Type B pancreatic cell (in vitro differentiated cells): Measurements from ENCODE around the gene TFEC. TPM values are rescaled to one million over a fixed set of nuclear protein-coding genes. Genes with fewer than 3 reads are reported as not detected.
"Not testable (repeated sequence)": the region's sequence is repeated elsewhere in the genome, so short reads cannot be mapped to it uniquely, and the experiment has no call there.

Experiments used
- DNase-seq: peaks from one replicate; pipeline ENCODE4 v3.0.0; 2021; ENCODE audit warnings: mixed read lengths; ENCODE audit not compliant: unreplicated experiment; ENCODE audit errors: extremely low spot score
- H3K27ac Mint-ChIP-seq: 2 replicates; pipeline ENCODE4 v1.8.0; 2021; ENCODE audit warnings: mild to moderate bottlenecking, mixed read lengths
- H3K27me3 Mint-ChIP-seq: 2 replicates; pipeline ENCODE4 v1.8.0; 2021; ENCODE audit warnings: mixed read lengths
- H3K36me3 Mint-ChIP-seq: 2 replicates; pipeline ENCODE4 v1.8.0; 2021; ENCODE audit warnings: mixed read lengths
- H3K4me1 Mint-ChIP-seq: one replicate; pipeline ENCODE4 v1.8.0; 2021; ENCODE audit warnings: mixed read lengths; ENCODE audit not compliant: unreplicated experiment
- H3K4me3 Mint-ChIP-seq: 2 replicates; pipeline ENCODE4 v1.8.0; 2021; ENCODE audit warnings: mild to moderate bottlenecking, mixed read lengths
- H3K9me3 Mint-ChIP-seq: 2 replicates; pipeline ENCODE4 v1.8.0; 2021; ENCODE audit warnings: mixed read lengths
- CTCF ChIP-seq: fragments of 200-600 bp; sonication (generic); conservative IDR thresholded peaks from 2 replicates; pipeline ENCODE4 v1.5.0; 2021; ENCODE audit warnings: antibody characterized with exemption, mild to moderate bottlenecking
- total RNA-seq: library from RNA; stranded (reverse); gene quantifications from 2 replicates; pipeline ENCODE4 v1.2.1, GENCODE V29; 2021; ENCODE audit warnings: low replicate concordance

TFEC gene
- total RNA-seq, 1 donor from 2014 or later, result 0.12 TPM

GRCh38 chr7:116052006-116052405, 21.4 kb upstream of the TFEC start:
- Mint-ChIP-seq H3K9me3 (no peaks in the 10 kb centered on the region), H3K4me3 (no peak overlapping the region), H3K27ac (no peak overlapping the region), H3K36me3 (no peaks in the 10 kb centered on the region), H3K4me1 (no peaks in the 10 kb centered on the region), H3K27me3 (no peaks in the 10 kb centered on the region)
- no peak for TF ChIP-seq CTCF
- no peak for DNase-seq

- not testable (repeated sequence) for H3K36me3 Mint-ChIP-seq, H3K27me3 Mint-ChIP-seq, H3K4me1 Mint-ChIP-seq, H3K27ac Mint-ChIP-seq, DNase-seq, H3K9me3 Mint-ChIP-seq, H3K4me3 Mint-ChIP-seq
These were observed 16.7 kb upstream of the TFEC start for GRCh38 chr7:116047261-116047660.

GRCh38 chr7:116045532-116045931, 15.0 kb upstream of the TFEC start:
- no peaks in the 10 kb centered on the region for H3K27me3 Mint-ChIP-seq
- DNase-seq, result no peak
- no peak for TF ChIP-seq CTCF
- no peaks in the 10 kb centered on the region for H3K9me3 Mint-ChIP-seq
- H3K36me3 Mint-ChIP-seq, result no peaks in the 10 kb centered on the region
- no peak overlapping the region for H3K27ac Mint-ChIP-seq
- H3K4me3 Mint-ChIP-seq, result no peak overlapping the region
- H3K4me1 Mint-ChIP-seq, result no peaks in the 10 kb centered on the region

GRCh38 chr7:116041615-116042014, 11.1 kb upstream of the TFEC start:
- no peaks in the 10 kb centered on the region for H3K27me3 Mint-ChIP-seq
- no peaks in the 10 kb centered on the region for H3K36me3 Mint-ChIP-seq
- TF ChIP-seq CTCF, result no peak
- H3K9me3 Mint-ChIP-seq, result no peaks in the 10 kb centered on the region
- no peak overlapping the region for H3K4me3 Mint-ChIP-seq
- no peak for DNase-seq
- no peak overlapping the region for H3K27ac Mint-ChIP-seq
- H3K4me1 Mint-ChIP-seq, result no peaks in the 10 kb centered on the region

GRCh38 chr7:116037401-116037800, 6.8 kb upstream of the TFEC start:
- Mint-ChIP-seq H3K9me3 (no peaks in the 10 kb centered on the region), H3K27me3 (no peaks in the 10 kb centered on the region), H3K4me1 (no peaks in the 10 kb centered on the region), H3K27ac (no peak overlapping the region), H3K4me3 (no peak overlapping the region), H3K36me3 (no peaks in the 10 kb centered on the region)
- TF ChIP-seq CTCF, result no peak
- no peak for DNase-seq

DNA sequence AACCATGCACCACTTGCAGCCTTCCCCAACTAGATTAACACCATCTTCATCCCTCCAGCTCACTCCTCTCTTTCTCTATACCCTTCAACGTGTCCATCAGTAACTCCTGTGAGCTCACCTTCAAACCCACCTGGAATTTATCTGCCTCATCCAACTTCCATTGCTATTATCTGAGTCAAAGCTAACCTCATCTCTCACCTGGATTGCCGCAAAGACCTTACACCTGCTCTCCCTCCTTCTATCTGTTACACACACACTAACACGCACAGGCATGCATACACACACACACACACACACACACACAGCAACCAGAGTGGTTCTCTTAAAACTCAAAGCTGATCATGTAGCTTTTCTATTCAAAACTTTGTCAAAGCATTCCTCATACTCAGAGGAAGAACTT, 3.8 kb upstream of the TFEC start:
- Mint-ChIP-seq H3K36me3 (no peaks in the 10 kb centered on the region), H3K4me1 (peaks cover 6% of the 10 kb centered on the region), H3K9me3 (no peaks in the 10 kb centered on the region), H3K27ac (no peak overlapping the region), H3K4me3 (no peak overlapping the region), H3K27me3 (no peaks in the 10 kb centered on the region)
- TF ChIP-seq CTCF, result no peak
- DNase-seq, result no peak
